Choroid plexus epithelial cell (primary cell): Measurements from ENCODE around the gene YJEFN3.

Experiments used
- DNase-seq: peaks from one replicate; pipeline ENCODE4 v3.0.0-alpha.2; 2010; ENCODE audit warnings: low read depth
- H3K4me3 ChIP-seq: 2 replicates; pipeline ENCODE4 v1.5.1; 2011; ENCODE audit warnings: low read depth, mild to moderate bottlenecking, control low read depth, low read length, moderate library complexity
- CTCF ChIP-seq: conservative IDR thresholded peaks from 2 replicates; pipeline ENCODE4 v1.5.1; 2011; ENCODE audit warnings: low read depth, mild to moderate bottlenecking, control low read depth, inconsistent platforms, low read length, moderate library complexity

Gene YJEFN3

GRCh38 chr19:19541616-19542015 lies 12.9 kb downstream of the YJEFN3 start:
- no peak overlapping the region for H3K4me3 ChIP-seq
- no peak for DNase-seq
- TF ChIP-seq CTCF, result no peak

- no peak for TF ChIP-seq CTCF
- H3K4me3 ChIP-seq, result no peak overlapping the region
- DNase-seq, result no peak
Observed at GRCh38 chr19:19542507-19542906, 13.8 kb downstream of the YJEFN3 start.

GRCh38 chr19:19543101-19543500 lies 14.4 kb downstream of the YJEFN3 start:
- no peak overlapping the region for H3K4me3 ChIP-seq
- TF ChIP-seq CTCF, result no peak
- DNase-seq, result no peak

GRCh38 chr19:19543640-19544039 lies 14.9 kb downstream of the YJEFN3 start:
- no peak for TF ChIP-seq CTCF
- no peak for DNase-seq
- no peak overlapping the region for H3K4me3 ChIP-seq

GRCh38 chr19:19544257-19544953 lies 15.7 kb downstream of the YJEFN3 start:
- no peak for DNase-seq
- TF ChIP-seq CTCF, result no peak
- no peak overlapping the region for H3K4me3 ChIP-seq

GRCh38 chr19:19544954-19545591 lies 16.4 kb downstream of the YJEFN3 start:
- no peak overlapping the region for H3K4me3 ChIP-seq
- no peak for TF ChIP-seq CTCF
- no peak for DNase-seq

GRCh38 chr19:19545707-19546106 lies 17.0 kb downstream of the YJEFN3 start:
- TF ChIP-seq CTCF, result no peak
- no peak for DNase-seq
- H3K4me3 ChIP-seq, result no peak overlapping the region
